Loucy (cell line): ENCODE measurements around the gene NECAB3.

Experiments used
- CTCF ChIP-seq: fragments of 200-600 bp; sonication (generic); conservative IDR thresholded peaks from 2 replicates; pipeline ENCODE4 v1.5.1; 2014; ENCODE audit warnings: mild to moderate bottlenecking, antibody characterized with exemption, low read length
- EZH2phosphoT487 ChIP-seq: fragments of 200-600 bp; IDR thresholded peaks from 2 replicates; pipeline ENCODE4 v1.6.1; 2018; ENCODE audit warnings: antibody characterized with exemption, mild to moderate bottlenecking, moderate library complexity, borderline replicate concordance

DNA sequence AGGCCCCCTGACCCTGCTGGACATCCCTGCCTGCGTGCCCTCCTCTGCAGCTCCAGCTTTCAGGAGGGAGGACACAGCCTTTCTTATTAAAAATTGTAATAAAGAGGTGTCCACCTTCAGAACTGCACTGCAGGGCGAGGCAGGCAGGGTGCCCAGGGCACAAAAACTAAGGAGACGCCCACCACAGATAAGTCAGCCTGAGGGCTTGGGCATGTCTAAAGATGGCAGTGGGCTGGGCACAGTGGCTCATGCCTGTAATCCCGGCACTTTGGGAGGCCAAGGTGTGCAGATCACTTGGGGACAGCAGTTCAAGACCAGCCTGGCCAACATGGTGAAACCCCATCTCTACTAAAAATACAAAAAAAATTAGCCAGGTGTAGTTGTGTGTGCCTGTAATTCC, 19.1 kb downstream of the NECAB3 start:
- TF ChIP-seq CTCF (no peak), EZH2phosphoT487 (no peak)
